ENCODE measurements around the gene SLC25A19. TPM values are rescaled to one million over a fixed set of nuclear protein-coding genes. Genes with fewer than 3 reads are reported as not detected.

The SLC25A19 gene
- total and polyA plus RNA-seq, 2 donors (not counting 1 experiment from before 2014, with no cell fraction given) = 5.1 to 9.7 TPM

- no peak overlapping the region for H2AFZ ChIP-seq (ENCODE audit: low read length)
- H3K9me3 ChIP-seq (ENCODE audit: control insufficient read depth, insufficient read depth, low read depth, low read length) = no peaks in the 10 kb centered on the region
- no peak for DNase-seq (ENCODE audit: low read depth in 2 of 2)
- no peak overlapping the region for H3K4me2 ChIP-seq (ENCODE audit: extremely low read depth, insufficient read depth, low read length)
- H4K20me1 ChIP-seq (ENCODE audit: control insufficient read depth, extremely low read depth, insufficient read depth, low read length) = no peaks in the 10 kb centered on the region
- peaks cover 13% of the 10 kb centered on the region for H3K36me3 ChIP-seq (ENCODE audit: control insufficient read depth, insufficient read depth, low read length)
- H3K79me2 ChIP-seq (ENCODE audit: control insufficient read depth, insufficient read depth, low read length) = peaks cover 44% of the 10 kb centered on the region
- H3K4me3 ChIP-seq (replicated peaks in 1 of 4; ENCODE audit: control extremely low read depth in 1 of 4, insufficient read depth in 1 of 4, low read depth in 3 of 4, low read length in 4 of 4) = peak overlapping the region in 2 of 4 experiments; percentile 10 to 93
- H3K9ac ChIP-seq (ENCODE audit: insufficient read depth, low read length) = no peak overlapping the region
- no peak overlapping the region for H3K27ac ChIP-seq (ENCODE audit: insufficient read depth, low read length)
- H3K27me3 ChIP-seq (ENCODE audit: control insufficient read depth, insufficient read depth, low read length) = no peaks in the 10 kb centered on the region
- TF ChIP-seq EZH2 (IDR thresholded peaks at IDR 0.05; ENCODE audit: low read length, missing control alignments) = no peak
- TF ChIP-seq CTCF (conservative IDR thresholded peaks at IDR 0.05 in 1 of 2, IDR thresholded peaks at IDR 0.05 in 1 of 2; ENCODE audit: low read depth in 1 of 2, low read length in 2 of 2) = no peak
- H3K4me1 ChIP-seq (ENCODE audit: control insufficient read depth, extremely low read depth, insufficient read depth, low read length) = peaks cover 2% of the 10 kb centered on the region
Observed at GRCh38 chr17:75263055-75263454, 26.2 kb downstream of the SLC25A19 start.

GRCh38 chr17:75262112-75262606, 27.1 kb downstream of the SLC25A19 start:
- H3K27ac ChIP-seq (ENCODE audit: insufficient read depth, low read length) = peak overlapping the region; percentile 99
- no peaks in the 10 kb centered on the region for H4K20me1 ChIP-seq (ENCODE audit: control insufficient read depth, extremely low read depth, insufficient read depth, low read length)
- peak overlapping the region; percentile 73 for H3K4me2 ChIP-seq (ENCODE audit: extremely low read depth, insufficient read depth, low read length)
- peak overlapping the region; percentile 53 for H2AFZ ChIP-seq (ENCODE audit: low read length)
- TF ChIP-seq EZH2 (IDR thresholded peaks at IDR 0.05; ENCODE audit: low read length, missing control alignments) (no peak), CTCF (conservative IDR thresholded peaks at IDR 0.05 in 1 of 2, IDR thresholded peaks at IDR 0.05 in 1 of 2; ENCODE audit: low read depth in 1 of 2, low read length in 2 of 2) (no peak)
- peak in 1 of 2 donors; percentile 51 for DNase-seq (ENCODE audit: low read depth in 2 of 2)
- peak overlapping the region; percentile 63 to 93 (median 82) for H3K4me3 ChIP-seq (replicated peaks in 1 of 4; ENCODE audit: control extremely low read depth in 1 of 4, insufficient read depth in 1 of 4, low read depth in 3 of 4, low read length in 4 of 4)
- H3K79me2 ChIP-seq (ENCODE audit: control insufficient read depth, insufficient read depth, low read length) = peaks cover 45% of the 10 kb centered on the region
- no peaks in the 10 kb centered on the region for H3K27me3 ChIP-seq (ENCODE audit: control insufficient read depth, insufficient read depth, low read length)
- H3K9me3 ChIP-seq (ENCODE audit: control insufficient read depth, insufficient read depth, low read depth, low read length) = no peaks in the 10 kb centered on the region
- peak overlapping the region; percentile 98 for H3K9ac ChIP-seq (ENCODE audit: insufficient read depth, low read length)
- peaks cover 2% of the 10 kb centered on the region for H3K4me1 ChIP-seq (ENCODE audit: control insufficient read depth, extremely low read depth, insufficient read depth, low read length)
- peaks cover 13% of the 10 kb centered on the region for H3K36me3 ChIP-seq (ENCODE audit: control insufficient read depth, insufficient read depth, low read length)

- H3K79me2 ChIP-seq (ENCODE audit: control insufficient read depth, insufficient read depth, low read length) = peaks cover 45% of the 10 kb centered on the region
- H3K9me3 ChIP-seq (ENCODE audit: control insufficient read depth, insufficient read depth, low read depth, low read length) = no peaks in the 10 kb centered on the region
- peak within 1 kb of the TSS; percentile 77 for H2AFZ ChIP-seq (ENCODE audit: low read length)
- peak within 1 kb of the TSS; percentile 88 for H3K4me2 ChIP-seq (ENCODE audit: extremely low read depth, insufficient read depth, low read length)
- no peaks in the 10 kb centered on the region for H3K27me3 ChIP-seq (ENCODE audit: control insufficient read depth, insufficient read depth, low read length)
- TF ChIP-seq EZH2 (IDR thresholded peaks at IDR 0.05; ENCODE audit: low read length, missing control alignments) (no peak), CTCF (conservative IDR thresholded peaks at IDR 0.05 in 1 of 2, IDR thresholded peaks at IDR 0.05 in 1 of 2; ENCODE audit: low read depth in 1 of 2, low read length in 2 of 2) (no peak)
- peak within 1 kb of the TSS; percentile 99 for H3K27ac ChIP-seq (ENCODE audit: insufficient read depth, low read length)
- peak within 1 kb of the TSS; percentile 63 to 93 (median 82) for H3K4me3 ChIP-seq (replicated peaks in 1 of 4; ENCODE audit: control extremely low read depth in 1 of 4, insufficient read depth in 1 of 4, low read depth in 3 of 4, low read length in 4 of 4)
- peaks cover 10% of the 10 kb centered on the region for H3K36me3 ChIP-seq (ENCODE audit: control insufficient read depth, insufficient read depth, low read length)
- H4K20me1 ChIP-seq (ENCODE audit: control insufficient read depth, extremely low read depth, insufficient read depth, low read length) = no peaks in the 10 kb centered on the region
- H3K4me1 ChIP-seq (ENCODE audit: control insufficient read depth, extremely low read depth, insufficient read depth, low read length) = peaks cover 2% of the 10 kb centered on the region
- peak within 1 kb of the TSS; percentile 98 for H3K9ac ChIP-seq (ENCODE audit: insufficient read depth, low read length)
- DNase-seq (ENCODE audit: low read depth in 2 of 2) = peak; percentile 87 to 94
Observed at GRCh38 chr17:75261336-75262111, 27.7 kb downstream of the SLC25A19 start, which contains the start of the genes GGA3 and MRPS7. Gene GGA3 (minus strand): TSS chr17:75261606. CDS start chr17:75261587, 19 bp downstream. Gene MRPS7 (plus strand): TSS chr17:75261879. CDS start chr17:75261901, 22 bp downstream.

All from fibroblast of lung (primary cell).